WTC11 (cell line): ENCODE measurements around the gene SHBG. TPM values are rescaled to one million over a fixed set of nuclear protein-coding genes. Genes with fewer than 3 reads are reported as not detected.

Source experiments
- ATAC-seq: fragments of 200-7000 bp; cut with Tn5 transposase; 2 replicates; pipeline ENCODE4 v1.10.0; 2021; ENCODE audit warnings: mild to moderate bottlenecking, moderate library complexity
- CTCF ChIA-PET: fragments of 300-600 bp; sonication (Branson Sonifier 250); formaldehyde crosslinking; loops from one replicate; lab custom pipeline; 2021; ENCODE audit warnings: antibody characterized with exemption; lab: Charles Lee
- POLR2A ChIA-PET: fragments of 350-600 bp; sonication (Branson Sonifier 250); formaldehyde crosslinking; loops from one replicate; lab custom pipeline; 2021; ENCODE audit warnings: antibody characterized with exemption; lab: Charles Lee
- DNase-seq: peaks from one replicate; pipeline ENCODE4 v3.0.0; 2021; ENCODE audit warnings: low spot score
- H3K27ac Mint-ChIP-seq: 2 replicates; pipeline ENCODE4 v1.8.0; 2021; ENCODE audit warnings: mixed read lengths
- H3K27me3 Mint-ChIP-seq: 2 replicates; pipeline ENCODE4 v1.8.0; 2021; ENCODE audit warnings: low read depth, mild to moderate bottlenecking, moderate library complexity, mixed read lengths
- H3K36me3 Mint-ChIP-seq: 2 replicates; pipeline ENCODE4 v1.8.0; 2021; ENCODE audit warnings: mixed read lengths
- H3K4me1 Mint-ChIP-seq: 2 replicates; pipeline ENCODE4 v1.8.0; 2022; ENCODE audit warnings: mixed read lengths
- H3K4me3 Mint-ChIP-seq: 2 replicates; pipeline ENCODE4 v1.8.0; 2021; ENCODE audit warnings: mild to moderate bottlenecking, moderate library complexity, mixed read lengths
- H3K9me3 Mint-ChIP-seq: 2 replicates; pipeline ENCODE4 v1.8.0; 2021; ENCODE audit warnings: mixed read lengths
- ATF1 ChIP-seq: sonication (generic); formaldehyde crosslinking; IDR thresholded peaks from 2 replicates; pipeline ENCODE4 v1.8.1; 2023; ENCODE audit warnings: mild to moderate bottlenecking, moderate library complexity, missing genetic modification reagents
- GRHL2 ChIP-seq: fragments of 250-450 bp; sonication (Bioruptor Pico); IDR thresholded peaks from 2 replicates; pipeline ENCODE4 v1.8.0; 2022; ENCODE audit warnings: mild to moderate bottlenecking, moderate library complexity; ENCODE audit not compliant: insufficient replicate concordance, severe bottlenecking
- MXD4 ChIP-seq: fragments of 250-450 bp; sonication (Bioruptor Pico); IDR thresholded peaks from 2 replicates; pipeline ENCODE4 v1.8.0; 2021; ENCODE audit warnings: mild to moderate bottlenecking, moderate library complexity, borderline replicate concordance
- NR1H2 ChIP-seq: sonication (generic); formaldehyde crosslinking; IDR thresholded peaks from 2 replicates; pipeline ENCODE4 v1.9.0; 2021; ENCODE audit warnings: mild to moderate bottlenecking, moderate library complexity, missing genetic modification reagents
- NR3C1 ChIP-seq: sonication (generic); formaldehyde crosslinking; conservative IDR thresholded peaks from 2 replicates; pipeline ENCODE4 v1.8.1; 2023; ENCODE audit warnings: low read depth, mild to moderate bottlenecking, missing genetic modification reagents
- SMAD3 ChIP-seq: sonication (generic); formaldehyde crosslinking; IDR thresholded peaks from 2 replicates; pipeline ENCODE4 v1.8.0; 2022; ENCODE audit warnings: missing genetic modification reagents, mild to moderate bottlenecking, borderline replicate concordance
- SMAD4 ChIP-seq: sonication (generic); formaldehyde crosslinking; IDR thresholded peaks from 2 replicates; pipeline ENCODE4 v1.8.0; 2022; ENCODE audit warnings: mild to moderate bottlenecking, missing genetic modification reagents
- ZNF423 ChIP-seq: fragments of 250-450 bp; sonication (Bioruptor Pico); IDR thresholded peaks from 2 replicates; pipeline ENCODE4 v2.1.2; 2022; ENCODE audit warnings: mild to moderate bottlenecking, moderate library complexity
- total RNA-seq: library from RNA; stranded (reverse); gene quantifications from 3 replicates; pipeline ENCODE4 v1.2.3, GENCODE V29; 2021
- TF ChIP-seq, protein P1 (sequence below): sonication (generic); formaldehyde crosslinking; IDR thresholded peaks from 2 replicates; pipeline ENCODE4 v1.8.0; 2022; ENCODE audit warnings: mild to moderate bottlenecking, missing genetic modification reagents
- TF ChIP-seq, protein P2 (sequence below): sonication (generic); formaldehyde crosslinking; IDR thresholded peaks from 2 replicates; pipeline ENCODE4 v1.8.1; 2023; ENCODE audit warnings: mild to moderate bottlenecking, missing genetic modification reagents
- TF ChIP-seq, protein P3 (sequence below): sonication (generic); formaldehyde crosslinking; IDR thresholded peaks from 2 replicates; pipeline ENCODE4 v1.8.1; 2023; ENCODE audit warnings: mild to moderate bottlenecking, missing genetic modification reagents
- TF ChIP-seq, protein P4 (sequence below): sonication (generic); formaldehyde crosslinking; IDR thresholded peaks from 2 replicates; pipeline ENCODE4 v1.8.0; 2022; ENCODE audit warnings: mild to moderate bottlenecking, missing genetic modification reagents
- TF ChIP-seq, protein P5 (sequence below): fragments of 250-450 bp; sonication (Bioruptor Pico); IDR thresholded peaks from 2 replicates; pipeline ENCODE4 v1.9.0; 2021; ENCODE audit warnings: mild to moderate bottlenecking, borderline replicate concordance

SHBG gene
- total RNA-seq, 1 experiment from 2014 or later: 0.83 TPM

DNA sequence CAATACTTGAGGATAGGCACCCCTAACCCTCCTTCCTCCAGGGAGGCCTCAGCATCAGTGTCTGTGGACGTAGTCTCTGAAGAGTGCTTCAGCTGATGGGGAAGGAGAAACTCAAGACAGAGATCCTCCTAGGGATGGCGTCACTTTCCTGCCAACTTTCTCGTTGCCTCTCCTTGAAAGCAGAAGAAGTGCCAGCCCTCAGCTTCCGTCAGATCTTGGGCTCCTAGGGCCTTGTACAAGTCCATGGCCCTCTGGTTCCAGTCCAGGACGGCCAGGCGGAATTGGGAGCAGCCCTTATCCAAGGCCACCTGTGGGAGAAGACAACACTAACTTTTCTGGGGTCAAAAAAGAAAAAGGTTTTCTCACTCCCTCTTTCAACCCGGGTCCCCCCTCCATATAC is 3.6 kb upstream of the SHBG start:
- H3K4me3 Mint-ChIP-seq: peak overlapping the region; percentile 85
- no peaks in the 10 kb centered on the region for H3K27me3 Mint-ChIP-seq
- ATAC-seq: no peak
- TF ChIP-seq ATF1: no peak
- TF ChIP-seq, all 79 proteins: peak for 0
- H3K4me1 Mint-ChIP-seq: peaks cover 9% of the 10 kb centered on the region
- no peaks in the 10 kb centered on the region for H3K9me3 Mint-ChIP-seq
- no peak overlapping the region for H3K27ac Mint-ChIP-seq
- ChIA-PET CTCF (interaction anchor here (2.1 to 3.0 kb wide), 6 partner anchors 10 to 61 kb away, joined by 8 to 41 read pairs (median 28); partner anchors contain the start of genes FXR2, SOX15, TP53 and WRAP53), POLR2A (interaction anchor here (1.0 to 3.1 kb wide), 3 partner anchors 30 to 147 kb away, joined by 3 to 40 read pairs (median 20); partner anchors contain the start of genes TP53 and WRAP53)
- no peak for DNase-seq
- peaks cover 4% of the 10 kb centered on the region for H3K36me3 Mint-ChIP-seq

DNA sequence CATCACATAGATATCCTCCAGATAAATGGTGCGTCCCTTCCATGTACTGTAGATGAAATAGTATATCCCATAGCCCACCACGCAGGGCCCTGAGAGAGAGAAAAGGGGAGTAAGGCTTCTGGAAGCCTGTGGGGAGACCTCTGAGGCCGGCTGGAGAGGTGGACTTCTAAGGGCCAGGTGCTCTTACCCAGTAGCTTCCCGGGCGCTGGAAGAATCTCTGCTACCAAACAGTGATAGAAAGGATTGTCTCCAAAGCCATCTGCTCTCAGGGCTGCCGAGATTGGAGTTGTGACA is 3.0 kb upstream of the SHBG start:
- ATAC-seq: no peak
- CTCF ChIA-PET: interaction anchor here (0.6 to 3.0 kb wide), 14 partner anchors 9 to 447 kb away, joined by 3 to 41 read pairs (median 7); partner anchors contain the start of genes EFNB3, FXR2, SOX15 and TP53
- POLR2A ChIA-PET: interaction anchor here (1.0 to 3.1 kb wide), 9 partner anchors 11 to 148 kb away, joined by 3 to 40 read pairs (median 9); partner anchors contain the start of genes ATP1B2, DNAH2, MPDU1 and SOX15
- DNase-seq: no peak
- TF ChIP-seq SMAD4 (CRISPR knock-in tag): no peak
- TF ChIP-seq, protein P1, sequence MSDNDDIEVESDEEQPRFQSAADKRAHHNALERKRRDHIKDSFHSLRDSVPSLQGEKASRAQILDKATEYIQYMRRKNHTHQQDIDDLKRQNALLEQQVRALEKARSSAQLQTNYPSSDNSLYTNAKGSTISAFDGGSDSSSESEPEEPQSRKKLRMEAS: no peak
- no peak for TF ChIP-seq SMAD3 (CRISPR knock-in tag)
- TF ChIP-seq, protein P2, sequence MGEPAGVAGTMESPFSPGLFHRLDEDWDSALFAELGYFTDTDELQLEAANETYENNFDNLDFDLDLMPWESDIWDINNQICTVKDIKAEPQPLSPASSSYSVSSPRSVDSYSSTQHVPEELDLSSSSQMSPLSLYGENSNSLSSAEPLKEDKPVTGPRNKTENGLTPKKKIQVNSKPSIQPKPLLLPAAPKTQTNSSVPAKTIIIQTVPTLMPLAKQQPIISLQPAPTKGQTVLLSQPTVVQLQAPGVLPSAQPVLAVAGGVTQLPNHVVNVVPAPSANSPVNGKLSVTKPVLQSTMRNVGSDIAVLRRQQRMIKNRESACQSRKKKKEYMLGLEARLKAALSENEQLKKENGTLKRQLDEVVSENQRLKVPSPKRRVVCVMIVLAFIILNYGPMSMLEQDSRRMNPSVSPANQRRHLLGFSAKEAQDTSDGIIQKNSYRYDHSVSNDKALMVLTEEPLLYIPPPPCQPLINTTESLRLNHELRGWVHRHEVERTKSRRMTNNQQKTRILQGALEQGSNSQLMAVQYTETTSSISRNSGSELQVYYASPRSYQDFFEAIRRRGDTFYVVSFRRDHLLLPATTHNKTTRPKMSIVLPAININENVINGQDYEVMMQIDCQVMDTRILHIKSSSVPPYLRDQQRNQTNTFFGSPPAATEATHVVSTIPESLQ (CRISPR knock-in tag): no peak
- TF ChIP-seq, protein P3, sequence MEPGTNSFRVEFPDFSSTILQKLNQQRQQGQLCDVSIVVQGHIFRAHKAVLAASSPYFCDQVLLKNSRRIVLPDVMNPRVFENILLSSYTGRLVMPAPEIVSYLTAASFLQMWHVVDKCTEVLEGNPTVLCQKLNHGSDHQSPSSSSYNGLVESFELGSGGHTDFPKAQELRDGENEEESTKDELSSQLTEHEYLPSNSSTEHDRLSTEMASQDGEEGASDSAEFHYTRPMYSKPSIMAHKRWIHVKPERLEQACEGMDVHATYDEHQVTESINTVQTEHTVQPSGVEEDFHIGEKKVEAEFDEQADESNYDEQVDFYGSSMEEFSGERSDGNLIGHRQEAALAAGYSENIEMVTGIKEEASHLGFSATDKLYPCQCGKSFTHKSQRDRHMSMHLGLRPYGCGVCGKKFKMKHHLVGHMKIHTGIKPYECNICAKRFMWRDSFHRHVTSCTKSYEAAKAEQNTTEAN (CRISPR knock-in tag): no peak
- TF ChIP-seq, protein P4, sequence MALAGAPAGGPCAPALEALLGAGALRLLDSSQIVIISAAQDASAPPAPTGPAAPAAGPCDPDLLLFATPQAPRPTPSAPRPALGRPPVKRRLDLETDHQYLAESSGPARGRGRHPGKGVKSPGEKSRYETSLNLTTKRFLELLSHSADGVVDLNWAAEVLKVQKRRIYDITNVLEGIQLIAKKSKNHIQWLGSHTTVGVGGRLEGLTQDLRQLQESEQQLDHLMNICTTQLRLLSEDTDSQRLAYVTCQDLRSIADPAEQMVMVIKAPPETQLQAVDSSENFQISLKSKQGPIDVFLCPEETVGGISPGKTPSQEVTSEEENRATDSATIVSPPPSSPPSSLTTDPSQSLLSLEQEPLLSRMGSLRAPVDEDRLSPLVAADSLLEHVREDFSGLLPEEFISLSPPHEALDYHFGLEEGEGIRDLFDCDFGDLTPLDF (CRISPR knock-in tag): no peak
- TF ChIP-seq MXD4 (CRISPR knock-in tag): no peak
- no peak for TF ChIP-seq GRHL2 (CRISPR knock-in tag)
- no peak for TF ChIP-seq ATF1
- no peak for TF ChIP-seq NR1H2 (CRISPR knock-in tag)
- no peak for TF ChIP-seq ZNF423 (CRISPR knock-in tag)
- TF ChIP-seq NR3C1 (CRISPR knock-in tag): no peak
- TF ChIP-seq, protein P5, sequence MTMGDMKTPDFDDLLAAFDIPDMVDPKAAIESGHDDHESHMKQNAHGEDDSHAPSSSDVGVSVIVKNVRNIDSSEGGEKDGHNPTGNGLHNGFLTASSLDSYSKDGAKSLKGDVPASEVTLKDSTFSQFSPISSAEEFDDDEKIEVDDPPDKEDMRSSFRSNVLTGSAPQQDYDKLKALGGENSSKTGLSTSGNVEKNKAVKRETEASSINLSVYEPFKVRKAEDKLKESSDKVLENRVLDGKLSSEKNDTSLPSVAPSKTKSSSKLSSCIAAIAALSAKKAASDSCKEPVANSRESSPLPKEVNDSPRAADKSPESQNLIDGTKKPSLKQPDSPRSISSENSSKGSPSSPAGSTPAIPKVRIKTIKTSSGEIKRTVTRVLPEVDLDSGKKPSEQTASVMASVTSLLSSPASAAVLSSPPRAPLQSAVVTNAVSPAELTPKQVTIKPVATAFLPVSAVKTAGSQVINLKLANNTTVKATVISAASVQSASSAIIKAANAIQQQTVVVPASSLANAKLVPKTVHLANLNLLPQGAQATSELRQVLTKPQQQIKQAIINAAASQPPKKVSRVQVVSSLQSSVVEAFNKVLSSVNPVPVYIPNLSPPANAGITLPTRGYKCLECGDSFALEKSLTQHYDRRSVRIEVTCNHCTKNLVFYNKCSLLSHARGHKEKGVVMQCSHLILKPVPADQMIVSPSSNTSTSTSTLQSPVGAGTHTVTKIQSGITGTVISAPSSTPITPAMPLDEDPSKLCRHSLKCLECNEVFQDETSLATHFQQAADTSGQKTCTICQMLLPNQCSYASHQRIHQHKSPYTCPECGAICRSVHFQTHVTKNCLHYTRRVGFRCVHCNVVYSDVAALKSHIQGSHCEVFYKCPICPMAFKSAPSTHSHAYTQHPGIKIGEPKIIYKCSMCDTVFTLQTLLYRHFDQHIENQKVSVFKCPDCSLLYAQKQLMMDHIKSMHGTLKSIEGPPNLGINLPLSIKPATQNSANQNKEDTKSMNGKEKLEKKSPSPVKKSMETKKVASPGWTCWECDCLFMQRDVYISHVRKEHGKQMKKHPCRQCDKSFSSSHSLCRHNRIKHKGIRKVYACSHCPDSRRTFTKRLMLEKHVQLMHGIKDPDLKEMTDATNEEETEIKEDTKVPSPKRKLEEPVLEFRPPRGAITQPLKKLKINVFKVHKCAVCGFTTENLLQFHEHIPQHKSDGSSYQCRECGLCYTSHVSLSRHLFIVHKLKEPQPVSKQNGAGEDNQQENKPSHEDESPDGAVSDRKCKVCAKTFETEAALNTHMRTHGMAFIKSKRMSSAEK (CRISPR knock-in tag): no peak
- peaks cover 9% of the 10 kb centered on the region for H3K4me1 Mint-ChIP-seq
- peaks cover 4% of the 10 kb centered on the region for H3K36me3 Mint-ChIP-seq
- H3K4me3 Mint-ChIP-seq: peak overlapping the region; percentile 85
- no peaks in the 10 kb centered on the region for H3K9me3 Mint-ChIP-seq
- H3K27me3 Mint-ChIP-seq: no peaks in the 10 kb centered on the region
- peak overlapping the region; percentile 25 for H3K27ac Mint-ChIP-seq
